Neural crest cell (in vitro differentiated cells): ENCODE data around the gene NCK2. TPM values are rescaled to one million over a fixed set of nuclear protein-coding genes. Genes with fewer than 3 reads are reported as not detected.
A peak's percentile ranks its signal among the peaks of the same experiment; 100 is the strongest.

ENCODE experiments used
- DNase-seq: peaks from one replicate; pipeline ENCODE4 v3.0.0; 2021; ENCODE audit warnings: low read depth, mixed read lengths, low spot score
- H3K27ac Mint-ChIP-seq: one replicate; pipeline ENCODE4 v1.8.0; 2021; ENCODE audit warnings: mild to moderate bottlenecking, mixed read lengths; ENCODE audit not compliant: unreplicated experiment
- H3K27me3 Mint-ChIP-seq: 2 replicates; pipeline ENCODE4 v1.8.0; 2021; ENCODE audit warnings: low read depth, mild to moderate bottlenecking, mixed read lengths
- H3K36me3 Mint-ChIP-seq: 2 replicates; pipeline ENCODE4 v1.8.0; 2021; ENCODE audit warnings: low read depth, mild to moderate bottlenecking, mixed read lengths
- H3K4me1 Mint-ChIP-seq: 2 replicates; pipeline ENCODE4 v1.8.0; 2021; ENCODE audit warnings: mixed read lengths
- H3K4me3 Mint-ChIP-seq: one replicate; pipeline ENCODE4 v1.8.0; 2021; ENCODE audit warnings: mild to moderate bottlenecking, mixed read lengths
- H3K9me3 Mint-ChIP-seq: 2 replicates; pipeline ENCODE4 v1.8.0; 2021; ENCODE audit warnings: mixed read lengths
- CTCF ChIP-seq: fragments of 200-600 bp; sonication (generic); conservative IDR thresholded peaks from 2 replicates; pipeline ENCODE4 v1.5.0; 2021; ENCODE audit warnings: antibody characterized with exemption, mild to moderate bottlenecking
- total RNA-seq: library from RNA; stranded (reverse); gene quantifications from 2 replicates; pipeline ENCODE4 v1.2.1, GENCODE V29; 2021

Gene NCK2
- total RNA-seq, 1 donor from 2014 or later: 71.9 TPM

- no peaks in the 10 kb centered on the region for H3K9me3 Mint-ChIP-seq
- H3K27me3 Mint-ChIP-seq: no peaks in the 10 kb centered on the region
- H3K4me3 Mint-ChIP-seq: no peak overlapping the region
- no peak for DNase-seq
- no peak for TF ChIP-seq CTCF
- no peak overlapping the region for H3K27ac Mint-ChIP-seq
- H3K36me3 Mint-ChIP-seq: no peaks in the 10 kb centered on the region
- peaks cover 27% of the 10 kb centered on the region for H3K4me1 Mint-ChIP-seq
Measured at GRCh38 chr2:105862843-105863242, 118.1 kb downstream of the NCK2 start.

GRCh38 chr2:105864262-105864661 lies 119.5 kb downstream of the NCK2 start:
- Mint-ChIP-seq H3K27ac (peak overlapping the region; percentile 5), H3K27me3 (no peaks in the 10 kb centered on the region), H3K36me3 (no peaks in the 10 kb centered on the region), H3K4me3 (no peak overlapping the region), H3K9me3 (no peaks in the 10 kb centered on the region), H3K4me1 (peaks cover 31% of the 10 kb centered on the region)
- TF ChIP-seq CTCF: no peak
- no peak for DNase-seq

- TF ChIP-seq CTCF: no peak
- Mint-ChIP-seq H3K9me3 (no peaks in the 10 kb centered on the region), H3K4me3 (no peak overlapping the region), H3K36me3 (no peaks in the 10 kb centered on the region), H3K27ac (no peak overlapping the region), H3K4me1 (peaks cover 31% of the 10 kb centered on the region), H3K27me3 (no peaks in the 10 kb centered on the region)
- DNase-seq: no peak
Measured at GRCh38 chr2:105865222-105865913, 120.7 kb downstream of the NCK2 start.

GRCh38 chr2:105866216-105867185 lies 121.8 kb downstream of the NCK2 start:
- Mint-ChIP-seq H3K27ac (no peak overlapping the region), H3K4me1 (peaks cover 36% of the 10 kb centered on the region), H3K27me3 (no peaks in the 10 kb centered on the region), H3K9me3 (no peaks in the 10 kb centered on the region), H3K4me3 (no peak overlapping the region), H3K36me3 (peaks cover 5% of the 10 kb centered on the region)
- no peak for DNase-seq
- TF ChIP-seq CTCF: no peak

- no peaks in the 10 kb centered on the region for H3K27me3 Mint-ChIP-seq
- no peaks in the 10 kb centered on the region for H3K9me3 Mint-ChIP-seq
- H3K4me3 Mint-ChIP-seq: no peak overlapping the region
- no peak overlapping the region for H3K27ac Mint-ChIP-seq
- H3K36me3 Mint-ChIP-seq: peaks cover 5% of the 10 kb centered on the region
- DNase-seq: no peak
- H3K4me1 Mint-ChIP-seq: peaks cover 41% of the 10 kb centered on the region
- TF ChIP-seq CTCF: no peak
Measured at GRCh38 chr2:105867587-105867986, 122.9 kb downstream of the NCK2 start.
